Liver (tissue), 3 donors: ENCODE results near the gene ABCA8.

Source experiments
- ATF3 ChIP-seq: IDR thresholded peaks from 2 replicates; pipeline ENCODE4 v1.6.1; 2016; ENCODE audit warnings: antibody characterized with exemption
- CTCF ChIP-seq: fragments of 150-350 bp; IDR thresholded peaks from 2 replicates; pipeline ENCODE4 v1.5.1; 2017; ENCODE audit warnings: improper control_type of control experiment, low read depth, low read length; ENCODE audit not compliant: missing input control
- MAX ChIP-seq: IDR thresholded peaks from 2 replicates; pipeline ENCODE4 v1.6.1; 2016; ENCODE audit warnings: antibody characterized with exemption
- RAD21 ChIP-seq, 2 donors: IDR thresholded peaks; 2 replicates each; pipeline ENCODE4 v1.6.1; 2016; ENCODE audit warnings: antibody characterized with exemption in 2 of 2, mild to moderate bottlenecking in 2 of 2
- TAF1 ChIP-seq: conservative IDR thresholded peaks from 2 replicates; pipeline ENCODE4 v1.6.1; 2016; ENCODE audit warnings: antibody characterized with exemption, mild to moderate bottlenecking
- ZBTB33 ChIP-seq: IDR thresholded peaks from 2 replicates; pipeline ENCODE4 v1.6.1; 2016; ENCODE audit warnings: antibody characterized with exemption
- donor health status: healthy.
- donor health status: healthy.

GRCh38 chr17:68886401-68886800 is 68.8 kb downstream of the ABCA8 start:
- no peak for TF ChIP-seq MAX
- no peak for TF ChIP-seq CTCF
- no peak for TF ChIP-seq RAD21 (IDR thresholded peaks at IDR 0.05)
- TF ChIP-seq TAF1 = no peak
- no peak for TF ChIP-seq ZBTB33
- no peak for TF ChIP-seq ATF3
